A673 (cell line): ENCODE data around the gene MIPOL1. TPM values are rescaled to one million over a fixed set of nuclear protein-coding genes. Genes with fewer than 3 reads are reported as not detected.

Experiments used
- BruUV-seq: library from RNA; stranded (reverse); fragments of 400-500 nt; replicated peaks from 2 replicates; lab custom pipeline; 2021; lab: Mats Ljungman, UMichigan
- CTCF ChIA-PET: fragments of 300-600 bp; sonication (Branson Sonifier 250); formaldehyde crosslinking; loops from one replicate; lab custom pipeline; 2022; ENCODE audit warnings: antibody characterized with exemption; lab: Charles Lee
- POLR2A ChIA-PET: fragments of 300-600 bp; sonication (Branson Sonifier 250); formaldehyde crosslinking; loops from one replicate; lab custom pipeline; 2022; ENCODE audit warnings: antibody characterized with exemption; ENCODE audit not compliant: low non-redundant PET; lab: Charles Lee
- DNase-seq: peaks from one replicate; pipeline ENCODE4 v3.0.0-alpha.2; 2015; ENCODE audit warnings: low spot score
- H3K27ac ChIP-seq: fragments of 200-600 bp; sonication (generic); 2 replicates; pipeline ENCODE4 v1.5.1; 2016; ENCODE audit warnings: mixed run types, low read depth, mild to moderate bottlenecking, mixed read lengths, antibody characterized with exemption, low read length; ENCODE audit not compliant: poor library complexity, severe bottlenecking
- H3K27me3 ChIP-seq: fragments of 200-600 bp; sonication (generic); replicated peaks from 2 replicates; pipeline ENCODE4 v1.6.1; 2017; ENCODE audit warnings: mixed run types, low read depth, mild to moderate bottlenecking, mixed read lengths, antibody characterized with exemption, low read length; ENCODE audit not compliant: insufficient read depth, poor library complexity
- H3K36me3 ChIP-seq: fragments of 200-600 bp; sonication (generic); 2 replicates; pipeline ENCODE4 v1.6.1; 2016; ENCODE audit warnings: mixed run types, mild to moderate bottlenecking, mixed read lengths, antibody characterized with exemption, low read length; ENCODE audit not compliant: insufficient read depth, poor library complexity, severe bottlenecking
- H3K4me1 ChIP-seq: fragments of 200-600 bp; sonication (generic); 2 replicates; pipeline ENCODE4 v1.6.1; 2017; ENCODE audit warnings: mixed run types, mild to moderate bottlenecking, mixed read lengths, antibody characterized with exemption, low read length; ENCODE audit not compliant: insufficient read depth, poor library complexity, severe bottlenecking
- H3K4me3 ChIP-seq: fragments of 200-600 bp; sonication (generic); 2 replicates; pipeline ENCODE4 v1.5.1; 2016; ENCODE audit warnings: low read depth, mixed run types, mild to moderate bottlenecking, mixed read lengths, low read length; ENCODE audit not compliant: poor library complexity, severe bottlenecking
- H3K9me3 ChIP-seq: fragments of 200-600 bp; sonication (generic); 2 replicates; pipeline ENCODE4 v1.6.1; 2016; ENCODE audit warnings: mixed run types, low read depth, mild to moderate bottlenecking, mixed read lengths, antibody characterized with exemption, low read length; ENCODE audit not compliant: poor library complexity, severe bottlenecking
- EZH2 ChIP-seq: fragments of 200-600 bp; sonication (generic); IDR thresholded peaks from 2 replicates; pipeline ENCODE4 v1.6.1; 2017; ENCODE audit warnings: borderline replicate concordance, low read depth, mild to moderate bottlenecking, mixed read lengths, antibody characterized with exemption, low read length; ENCODE audit not compliant: poor library complexity, severe bottlenecking
- intact Hi-C: fragments of 100-400 bp; cut with micrococcal nuclease; formaldehyde crosslinking; loops from one replicate; pipeline ENCODE4 v1.10.0; 2022; ENCODE audit not compliant: unreplicated experiment
- total RNA-seq: library from RNA; stranded (reverse); gene quantifications from 2 replicates; pipeline ENCODE4 v1.2.3, GENCODE V29; 2021
- TF ChIP-seq, protein P1 (sequence below): fragments of 300-800, 200-600 bp; sonication (generic); conservative IDR thresholded peaks from 2 replicates; pipeline ENCODE4 v1.5.1; 2017; ENCODE audit warnings: low read depth, mild to moderate bottlenecking, antibody characterized with exemption, low read length, moderate library complexity, mixed read lengths

MIPOL1 gene
- total RNA-seq, 1 experiment from 2014 or later = 15.0 TPM

GRCh38 chr14:37198907-37199306 lies 1.2 kb downstream of the MIPOL1 start:
- BruUV-seq = TSS peak; percentile 52
- TF ChIP-seq, protein P1, sequence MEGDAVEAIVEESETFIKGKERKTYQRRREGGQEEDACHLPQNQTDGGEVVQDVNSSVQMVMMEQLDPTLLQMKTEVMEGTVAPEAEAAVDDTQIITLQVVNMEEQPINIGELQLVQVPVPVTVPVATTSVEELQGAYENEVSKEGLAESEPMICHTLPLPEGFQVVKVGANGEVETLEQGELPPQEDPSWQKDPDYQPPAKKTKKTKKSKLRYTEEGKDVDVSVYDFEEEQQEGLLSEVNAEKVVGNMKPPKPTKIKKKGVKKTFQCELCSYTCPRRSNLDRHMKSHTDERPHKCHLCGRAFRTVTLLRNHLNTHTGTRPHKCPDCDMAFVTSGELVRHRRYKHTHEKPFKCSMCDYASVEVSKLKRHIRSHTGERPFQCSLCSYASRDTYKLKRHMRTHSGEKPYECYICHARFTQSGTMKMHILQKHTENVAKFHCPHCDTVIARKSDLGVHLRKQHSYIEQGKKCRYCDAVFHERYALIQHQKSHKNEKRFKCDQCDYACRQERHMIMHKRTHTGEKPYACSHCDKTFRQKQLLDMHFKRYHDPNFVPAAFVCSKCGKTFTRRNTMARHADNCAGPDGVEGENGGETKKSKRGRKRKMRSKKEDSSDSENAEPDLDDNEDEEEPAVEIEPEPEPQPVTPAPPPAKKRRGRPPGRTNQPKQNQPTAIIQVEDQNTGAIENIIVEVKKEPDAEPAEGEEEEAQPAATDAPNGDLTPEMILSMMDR = no peak
- no peak for TF ChIP-seq EZH2
- Histone ChIP-seq H3K4me3 (peak overlapping the region; percentile 57), H3K27me3 (no peaks in the 10 kb centered on the region), H3K4me1 (peaks cover 12% of the 10 kb centered on the region), H3K36me3 (no peaks in the 10 kb centered on the region), H3K27ac (no peak overlapping the region), H3K9me3 (no peaks in the 10 kb centered on the region)
- intact Hi-C loops = no loop called here
- CTCF ChIA-PET = no interaction called here
- no peak for DNase-seq
- POLR2A ChIA-PET = no interaction called here

- POLR2A ChIA-PET = no interaction called here
- H3K36me3 ChIP-seq = no peaks in the 10 kb centered on the region
- no peak overlapping the region for H3K4me3 ChIP-seq
- intact Hi-C loops = no loop called here
- no TSS peak for BruUV-seq
- no peaks in the 10 kb centered on the region for H3K27me3 ChIP-seq
- no peak for TF ChIP-seq EZH2
- TF ChIP-seq, protein P1 = no peak
- peaks cover 12% of the 10 kb centered on the region for H3K4me1 ChIP-seq
- peaks cover 8% of the 10 kb centered on the region for H3K9me3 ChIP-seq
- CTCF ChIA-PET = no interaction called here
- no peak for DNase-seq
- no peak overlapping the region for H3K27ac ChIP-seq
Measured at GRCh38 chr14:37201724-37202123, 4.0 kb downstream of the MIPOL1 start.

- Histone ChIP-seq H3K9me3 (peaks cover 14% of the 10 kb centered on the region), H3K27ac (no peak overlapping the region), H3K36me3 (no peaks in the 10 kb centered on the region), H3K4me3 (no peak overlapping the region), H3K27me3 (no peaks in the 10 kb centered on the region), H3K4me1 (peaks cover 8% of the 10 kb centered on the region)
- BruUV-seq = no TSS peak
- DNase-seq = no peak
- TF ChIP-seq EZH2 = no peak
- TF ChIP-seq, protein P1 = no peak
- intact Hi-C loops = no loop called here
- ChIA-PET POLR2A (no interaction called here), CTCF (no interaction called here)
Measured at GRCh38 chr14:37202265-37202664, 4.5 kb downstream of the MIPOL1 start.
